ENCODE measurements around the gene TPRA1.
A peak's percentile ranks its signal among the peaks of the same experiment; 100 is the strongest.

The TPRA1 gene

DNA sequence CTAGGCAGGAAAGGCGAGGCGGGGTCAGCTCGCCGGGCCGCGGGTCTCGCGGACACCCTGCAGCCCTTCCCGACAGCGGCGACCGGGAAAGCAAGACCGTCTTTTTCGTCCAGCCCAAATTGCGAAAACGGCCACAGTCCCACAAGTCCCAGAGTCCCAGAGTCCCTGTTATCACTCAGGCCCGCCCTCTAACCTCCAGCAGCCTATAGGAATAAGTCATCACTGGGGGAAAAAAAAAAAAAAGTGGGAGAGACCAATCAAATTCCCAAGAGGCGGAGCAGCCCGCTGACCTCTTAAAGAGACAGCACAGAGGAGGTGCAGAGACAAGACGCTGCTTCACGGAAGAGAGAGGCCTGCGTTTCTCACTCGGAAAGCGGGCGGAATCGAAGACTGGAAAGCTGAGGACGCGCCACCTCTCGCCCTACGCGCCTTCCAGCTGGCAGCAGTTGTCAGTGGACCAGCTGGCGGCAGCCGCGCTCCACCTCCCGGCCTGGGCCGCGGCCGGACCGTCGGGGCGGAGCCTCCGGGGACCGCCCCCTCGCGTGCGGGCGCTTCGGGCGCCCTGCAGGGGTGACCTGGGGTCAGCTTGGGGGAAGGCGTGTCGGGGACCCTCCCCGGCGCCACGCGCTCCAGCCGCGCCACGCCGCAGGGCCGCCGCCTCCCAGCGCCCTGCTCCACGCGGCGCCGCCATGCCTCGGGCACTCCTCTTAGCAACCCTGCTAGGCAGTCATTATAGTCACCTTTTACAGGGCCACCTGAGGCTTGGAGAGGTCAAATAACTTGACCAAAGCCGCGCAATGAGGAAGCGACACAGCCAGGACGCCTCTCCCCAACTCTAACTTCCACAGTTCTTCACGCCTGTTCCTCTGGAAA lies at the start of gene TPRA1:
TPRA1 (minus strand) TSS at position 141 of the 873 bp plus-strand sequence. CDS start 10,587 bp downstream, outside the sequence.
- peak; percentile 97 for FAIRE-seq

DNA sequence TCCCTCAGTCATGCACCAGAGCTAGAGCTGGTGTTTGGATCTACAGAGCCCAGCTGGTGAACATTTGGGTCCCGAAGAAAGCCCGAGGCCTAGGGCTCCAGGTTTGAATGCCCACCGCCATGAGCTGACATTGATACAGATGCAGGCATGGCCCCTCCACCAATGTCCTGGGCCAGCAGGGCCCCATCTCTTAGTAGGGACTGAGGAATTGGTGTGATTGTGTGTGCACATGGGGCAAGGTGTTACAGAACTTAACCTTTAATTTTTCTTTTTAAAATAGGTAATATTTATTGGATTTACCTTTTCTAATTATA lies 49.5 kb upstream of the TPRA1 start:
- FAIRE-seq = no peak

DNA sequence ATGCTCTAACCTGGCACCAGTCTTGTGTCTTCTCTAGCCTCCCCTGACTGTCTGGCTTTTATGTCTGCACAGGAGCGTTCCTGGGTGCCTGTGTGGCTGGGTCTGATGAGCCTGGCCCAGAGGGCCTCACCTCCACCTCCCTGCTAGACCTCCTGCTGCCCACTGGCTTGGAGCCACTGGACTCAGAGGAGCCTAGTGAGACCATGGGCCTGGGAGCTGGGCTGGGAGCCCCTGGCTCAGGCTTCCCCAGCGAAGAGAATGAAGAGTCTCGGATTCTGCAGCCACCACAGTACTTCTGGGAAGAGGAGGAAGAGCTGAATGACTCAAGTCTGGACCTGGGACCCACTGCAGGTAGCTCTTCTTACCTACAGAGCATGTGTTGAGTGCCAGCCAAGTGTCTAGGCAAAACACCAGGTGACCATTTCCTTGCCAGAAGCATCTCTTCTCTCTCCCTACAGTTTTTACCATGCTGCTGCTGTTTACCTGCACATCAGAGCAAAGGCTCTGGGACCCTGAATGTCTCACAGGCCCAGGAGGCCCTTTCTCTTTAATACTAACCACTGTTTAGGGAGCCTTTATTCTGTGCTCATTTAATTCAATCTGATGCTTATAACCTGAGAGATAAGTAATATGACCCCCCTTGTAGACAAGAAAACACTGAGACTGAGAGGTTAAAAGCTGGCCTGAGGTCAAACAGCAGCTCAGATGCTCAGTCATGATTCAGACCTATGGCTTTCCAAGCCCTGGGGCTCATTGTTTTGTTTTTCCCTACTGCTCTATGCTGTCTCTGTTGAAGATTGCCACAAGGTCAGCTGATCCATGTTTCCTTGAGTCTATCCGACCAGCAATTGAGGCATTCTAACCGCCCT lies 48.9 kb upstream of the TPRA1 start:
- no peak for FAIRE-seq

DNA sequence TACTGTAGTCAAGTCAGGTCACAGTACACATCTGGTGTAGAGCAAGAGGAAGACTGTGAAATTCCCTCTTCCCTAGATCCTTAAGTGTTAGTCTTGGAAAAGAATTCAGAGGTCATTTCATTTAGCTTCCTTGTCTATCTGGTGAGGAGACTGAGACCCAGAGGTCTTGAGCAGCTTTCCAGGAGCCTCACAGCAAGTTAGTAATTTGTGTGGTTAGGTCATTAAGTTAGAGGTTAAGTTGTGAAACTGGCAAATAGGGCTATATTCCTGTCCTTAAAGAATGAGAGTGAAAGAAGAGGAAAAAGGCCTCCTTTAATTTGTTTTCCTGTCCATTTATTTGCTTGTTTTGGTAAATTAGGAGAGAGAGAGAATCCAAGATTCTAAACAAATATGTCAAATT lies 47.4 kb upstream of the TPRA1 start:
- no peak for FAIRE-seq

DNA sequence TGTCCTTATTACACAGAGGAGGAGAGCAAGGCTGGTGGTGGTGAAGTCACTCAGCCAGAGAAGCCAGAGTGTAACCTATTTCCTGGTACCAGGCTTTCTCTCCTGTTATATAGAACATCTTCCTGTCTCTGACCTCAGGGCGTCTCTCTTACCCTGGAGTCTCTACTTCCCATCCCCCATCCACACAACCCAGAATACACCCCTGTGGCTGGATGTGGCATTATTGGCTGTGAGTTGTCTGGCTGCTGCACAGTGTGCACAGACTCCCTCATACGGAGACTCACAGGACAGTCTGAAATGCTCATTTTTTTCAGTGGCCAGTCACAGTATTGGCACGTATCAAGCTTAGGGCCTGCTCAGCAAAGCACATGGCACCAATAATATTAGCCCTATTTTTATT lies 47.0 kb upstream of the TPRA1 start:
- FAIRE-seq = no peak

DNA sequence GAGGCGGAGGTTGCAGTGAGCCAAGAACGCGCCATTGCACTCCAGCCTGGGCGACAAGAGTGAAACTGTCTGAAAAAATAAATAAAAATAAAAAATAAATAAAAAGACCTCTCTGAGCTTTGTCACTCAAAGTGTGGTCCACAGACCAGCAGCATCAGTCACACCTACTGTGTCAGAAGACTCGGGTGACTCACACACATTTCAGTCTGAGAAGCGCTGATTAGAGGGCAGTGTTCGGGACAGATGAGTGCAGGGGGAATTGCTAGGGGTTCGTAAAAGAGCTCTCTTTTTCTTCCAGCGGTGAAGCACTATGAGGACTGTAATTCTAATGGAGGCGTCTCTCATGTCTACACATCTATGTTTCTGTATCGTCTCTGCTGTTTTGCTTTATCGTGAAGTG lies 44.1 kb upstream of the TPRA1 start:
- FAIRE-seq = no peak

DNA sequence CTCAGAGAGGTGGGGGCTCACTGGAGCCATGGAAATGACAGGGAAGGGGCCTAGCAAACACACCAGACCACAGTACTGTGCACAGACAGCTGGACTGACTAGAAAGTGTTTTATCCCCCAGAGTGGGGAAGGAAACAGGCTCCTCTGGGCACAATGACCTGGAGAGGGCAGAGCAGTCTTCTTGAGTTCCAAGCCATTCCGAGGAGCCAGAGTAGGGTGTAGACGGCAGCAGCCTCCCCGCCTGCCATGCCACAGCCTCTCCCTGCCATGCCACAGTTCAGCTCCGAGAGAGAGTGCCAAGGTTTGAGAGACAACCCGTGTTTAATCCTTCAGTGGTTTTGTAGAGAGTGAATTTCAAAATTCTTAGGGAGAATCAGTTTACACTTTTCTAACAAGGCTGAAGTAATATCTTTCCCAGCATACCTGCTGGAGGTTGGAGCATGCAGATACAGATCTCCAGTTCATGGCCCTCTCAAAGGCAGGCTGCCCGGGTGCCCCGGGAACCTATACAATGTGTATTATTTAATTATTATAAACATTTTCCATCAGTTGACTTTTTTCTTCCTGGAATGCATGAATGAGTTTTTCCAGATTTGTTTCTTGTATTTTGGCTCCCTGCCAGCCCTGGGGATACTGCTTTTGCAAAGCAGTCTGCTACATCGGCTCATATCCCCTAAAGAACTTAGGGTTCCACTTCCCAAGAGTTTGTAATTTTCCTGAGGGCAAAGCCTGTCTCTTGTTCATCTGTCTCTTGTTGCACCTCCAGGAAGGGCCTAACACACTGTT lies 41.7 kb upstream of the TPRA1 start:
- no peak for FAIRE-seq

DNA sequence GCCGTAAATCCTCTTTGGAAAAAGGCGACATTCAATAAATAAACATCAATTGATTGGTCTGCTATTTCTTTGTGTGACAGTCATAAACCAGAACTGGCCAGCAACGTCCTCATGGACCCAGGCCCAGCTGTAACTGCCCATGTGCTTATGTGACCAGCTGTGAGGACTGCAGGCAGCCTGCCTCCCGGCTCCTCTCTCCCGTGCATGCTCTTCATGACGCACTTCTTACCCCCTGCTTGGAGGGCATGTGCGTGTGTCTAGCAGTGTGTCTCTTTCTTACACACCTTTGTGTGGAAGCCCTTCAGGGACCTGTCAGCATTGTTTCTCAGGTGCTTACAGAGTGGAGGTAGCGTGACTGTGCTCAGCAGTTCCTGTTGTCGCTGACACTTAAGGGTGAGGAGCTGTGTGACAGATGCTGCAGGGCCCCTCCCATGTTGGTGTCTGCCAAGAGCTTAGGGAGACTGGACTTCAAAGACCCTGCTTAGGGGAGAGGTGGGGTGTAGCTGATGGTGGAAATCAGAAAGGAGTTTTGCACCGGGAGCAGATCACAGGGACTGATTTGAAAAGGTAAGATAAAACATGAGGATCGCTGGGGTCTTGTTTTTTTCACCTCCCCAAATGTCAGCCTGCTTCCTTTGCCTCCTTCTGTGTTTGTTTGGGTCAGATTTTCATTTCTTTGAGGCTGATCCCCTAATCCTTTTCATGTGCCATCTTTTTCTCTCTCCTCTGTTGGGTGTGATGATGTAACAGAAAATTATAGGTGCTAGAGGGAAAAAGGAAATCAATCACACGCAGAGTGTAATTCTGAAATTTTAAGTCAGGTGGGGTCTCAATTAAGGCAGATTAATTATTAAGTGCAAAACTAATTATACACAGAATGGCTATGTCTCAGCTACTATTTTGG lies 40.5 kb upstream of the TPRA1 start:
- FAIRE-seq = no peak

DNA sequence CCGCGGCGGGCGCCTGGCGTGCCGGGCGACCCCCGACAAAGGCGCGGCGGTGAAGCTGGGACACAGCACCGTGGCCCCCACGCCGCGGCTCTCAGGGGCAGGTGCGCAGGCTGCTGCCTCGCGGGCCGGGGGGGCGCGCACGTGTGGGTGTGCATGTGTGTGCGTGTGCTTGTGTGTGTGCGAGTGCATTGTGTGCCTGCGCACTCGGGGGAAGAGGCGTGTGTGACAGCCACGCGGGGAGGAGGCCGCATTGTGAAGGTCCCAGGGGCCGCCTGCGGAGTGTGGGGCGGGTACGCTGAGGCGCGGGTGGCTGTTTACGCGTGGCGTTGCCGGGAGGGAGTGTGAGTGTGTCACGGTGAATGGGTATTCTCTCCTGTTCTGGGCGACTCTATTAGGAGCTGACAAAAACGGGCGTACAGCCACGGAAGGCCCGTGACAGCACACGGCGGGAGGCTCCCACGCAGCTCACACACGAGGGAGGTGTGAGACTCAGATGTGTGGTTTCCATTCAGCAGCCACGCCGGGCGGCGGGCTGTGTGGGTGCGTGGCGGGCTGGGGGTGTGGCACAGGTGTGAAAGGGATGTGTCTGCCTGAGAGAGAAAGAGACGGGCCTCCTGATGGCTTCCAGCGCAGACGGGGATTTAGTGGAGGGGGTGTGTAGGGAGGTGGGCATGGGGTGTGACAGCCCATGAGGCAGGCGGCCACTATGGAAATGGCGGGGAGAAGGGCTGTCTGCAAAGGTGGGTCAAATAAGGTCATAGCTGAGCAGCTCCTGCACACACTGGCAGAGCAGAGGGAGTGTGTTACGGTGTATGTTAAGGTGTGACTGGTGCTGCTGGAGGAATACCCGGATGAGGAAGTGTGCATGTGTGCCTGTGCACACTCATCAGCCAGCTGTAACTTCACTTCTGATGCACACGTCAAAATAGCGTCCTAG lies 39.2 kb upstream of the TPRA1 start:
- no peak for FAIRE-seq

DNA sequence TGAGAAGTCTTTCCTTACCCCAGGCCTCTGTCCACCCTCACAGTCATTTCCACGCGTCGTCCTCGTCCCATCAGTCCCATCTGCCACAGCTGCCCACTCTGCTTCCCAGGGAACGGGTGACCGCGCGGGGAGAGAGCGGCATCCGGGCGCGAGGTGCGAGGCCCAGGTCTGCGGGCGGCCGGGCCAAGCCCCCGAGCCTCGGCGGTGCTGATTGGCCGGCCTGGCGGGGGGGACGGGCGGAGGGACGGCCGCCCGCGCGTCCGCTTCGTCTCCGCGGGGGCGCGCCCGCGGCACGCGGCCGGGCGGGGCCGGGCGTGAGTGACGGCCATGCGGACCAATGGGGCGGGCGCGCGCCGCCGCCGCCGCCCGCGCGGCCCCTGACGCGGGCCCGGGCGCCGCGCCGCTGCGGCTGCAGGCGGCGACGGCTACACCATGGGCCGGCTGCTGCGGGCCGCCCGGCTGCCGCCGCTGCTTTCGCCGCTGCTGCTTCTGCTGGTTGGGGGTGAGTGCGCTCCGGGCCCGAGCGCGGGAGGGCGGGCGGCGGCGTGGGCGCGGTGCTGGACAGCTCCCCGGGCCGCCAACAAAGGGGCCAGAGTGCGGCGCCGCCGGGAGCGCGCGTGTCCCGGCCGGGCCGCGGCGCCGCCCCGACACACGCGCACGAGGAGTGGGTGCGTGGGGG lies 38.4 kb upstream of the TPRA1 start, which contains the start of gene PODXL2:
PODXL2 (plus strand) TSS at position 398 of the 679 bp plus-strand sequence; CDS start at position 433, 35 bp downstream.
- FAIRE-seq = no peak

DNA sequence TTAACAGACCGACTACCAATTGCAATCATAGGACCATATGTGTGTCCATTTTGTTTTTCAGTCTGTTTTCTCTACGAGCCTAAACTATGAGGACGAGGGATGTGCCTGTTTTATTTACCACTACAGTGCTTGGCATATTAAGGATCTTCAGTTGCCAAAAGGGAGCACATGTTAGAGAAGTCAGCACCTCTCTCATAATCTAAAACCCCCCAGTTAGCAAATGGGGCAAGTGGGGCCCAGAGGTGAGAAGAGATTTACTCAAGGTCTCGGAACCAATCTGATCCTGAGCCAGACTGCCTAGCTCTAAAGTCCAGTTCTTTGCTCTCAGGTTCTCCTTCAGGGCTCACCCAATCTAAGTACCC lies 37.9 kb upstream of the TPRA1 start:
- no peak for FAIRE-seq

DNA sequence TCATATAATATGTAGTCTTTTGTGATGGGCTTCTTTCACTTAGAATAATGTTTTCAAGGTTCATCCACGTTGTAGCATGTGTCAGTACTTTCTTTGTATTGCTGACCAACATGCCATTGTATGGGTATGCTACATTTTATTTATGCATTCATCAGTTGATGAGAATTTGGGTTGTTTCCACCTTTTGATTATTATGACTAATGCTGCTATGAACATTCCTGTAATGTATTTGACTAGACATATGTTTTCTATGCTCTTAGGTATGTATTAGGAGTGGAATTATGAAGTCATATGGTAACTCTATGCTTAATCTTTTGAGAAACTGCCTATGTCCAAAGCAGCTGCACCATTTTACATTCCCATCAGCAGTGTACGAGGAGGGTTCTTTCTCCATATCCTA lies 35.3 kb upstream of the TPRA1 start:
- no peak for FAIRE-seq

DNA sequence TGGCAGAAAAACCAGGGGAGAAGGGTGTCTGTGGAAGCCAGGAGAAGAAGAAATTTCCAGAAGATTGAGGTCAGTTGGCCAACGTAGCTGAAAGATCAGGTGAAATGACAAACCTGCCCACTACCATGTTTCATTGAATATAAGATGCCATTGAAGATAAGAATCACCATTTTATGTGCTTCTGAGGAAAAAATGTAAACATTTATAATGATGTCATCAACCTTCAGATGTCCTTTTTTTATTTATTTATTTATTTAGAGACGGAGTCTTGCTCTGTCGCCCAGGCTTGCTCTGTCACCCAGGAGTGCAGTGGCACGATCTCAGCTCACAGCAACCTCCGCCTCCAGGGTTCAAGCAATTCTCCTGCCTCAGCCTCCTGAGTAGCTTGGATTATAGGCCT lies 33.5 kb upstream of the TPRA1 start:
- FAIRE-seq = no peak

DNA sequence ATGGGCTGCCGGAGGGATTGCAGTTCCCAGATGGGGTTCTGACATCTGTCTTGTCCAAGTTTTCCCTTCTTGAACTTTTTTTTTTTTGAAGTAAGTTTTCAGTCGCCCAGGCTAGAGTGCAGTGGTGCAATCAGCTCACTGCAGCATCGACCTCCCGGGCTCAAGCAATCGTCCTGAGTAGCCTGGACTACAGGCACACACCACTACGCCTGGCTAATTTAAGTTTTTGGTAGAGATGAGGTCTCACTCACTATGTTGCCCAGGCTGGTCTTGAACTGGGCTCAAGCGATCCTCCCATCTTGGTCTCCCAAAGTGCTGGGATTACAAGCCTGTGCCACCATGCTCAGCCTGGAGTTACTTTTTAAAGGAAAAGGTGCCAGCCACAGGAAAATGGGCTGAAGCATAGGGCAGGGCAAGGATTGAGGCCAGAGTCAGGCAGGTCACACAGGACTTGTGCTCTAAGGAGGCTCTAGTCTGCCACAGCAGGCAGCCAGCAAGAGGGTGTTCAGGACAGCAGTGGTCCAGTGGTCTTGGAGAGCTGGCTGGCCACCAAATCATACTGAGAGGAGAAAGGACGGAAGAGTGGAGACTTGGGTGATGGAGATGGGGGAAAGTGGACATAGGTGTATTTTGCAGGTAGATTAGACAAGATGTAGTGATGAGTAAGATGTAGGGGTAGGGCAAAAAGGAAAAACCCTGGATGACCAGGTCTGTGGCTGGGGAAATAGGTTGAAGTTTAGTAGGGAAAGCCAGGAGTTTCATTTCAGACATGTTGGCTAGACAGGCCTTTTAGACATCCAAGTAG lies 32.4 kb upstream of the TPRA1 start:
- no peak for FAIRE-seq

DNA sequence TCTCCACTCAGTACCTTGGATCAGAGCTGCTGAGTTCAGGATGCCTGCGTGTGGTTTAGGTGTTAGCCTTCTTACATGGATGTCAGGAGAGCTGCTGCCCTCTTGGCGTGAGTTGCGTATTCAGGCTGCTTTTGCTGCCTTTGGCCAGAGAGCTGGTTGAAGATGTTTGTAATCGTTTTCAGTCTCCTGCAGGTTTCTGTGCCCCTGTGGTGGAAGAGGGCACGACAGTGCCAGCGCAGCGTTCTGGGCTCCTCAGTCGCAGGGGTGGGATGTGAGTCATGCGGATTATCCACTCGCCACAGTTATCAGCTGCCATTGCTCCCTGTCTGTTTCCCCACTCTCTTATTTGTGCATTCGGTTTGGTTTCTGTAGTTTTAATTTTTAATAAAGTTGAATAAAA lies 31.5 kb upstream of the TPRA1 start:
- FAIRE-seq = no peak

DNA sequence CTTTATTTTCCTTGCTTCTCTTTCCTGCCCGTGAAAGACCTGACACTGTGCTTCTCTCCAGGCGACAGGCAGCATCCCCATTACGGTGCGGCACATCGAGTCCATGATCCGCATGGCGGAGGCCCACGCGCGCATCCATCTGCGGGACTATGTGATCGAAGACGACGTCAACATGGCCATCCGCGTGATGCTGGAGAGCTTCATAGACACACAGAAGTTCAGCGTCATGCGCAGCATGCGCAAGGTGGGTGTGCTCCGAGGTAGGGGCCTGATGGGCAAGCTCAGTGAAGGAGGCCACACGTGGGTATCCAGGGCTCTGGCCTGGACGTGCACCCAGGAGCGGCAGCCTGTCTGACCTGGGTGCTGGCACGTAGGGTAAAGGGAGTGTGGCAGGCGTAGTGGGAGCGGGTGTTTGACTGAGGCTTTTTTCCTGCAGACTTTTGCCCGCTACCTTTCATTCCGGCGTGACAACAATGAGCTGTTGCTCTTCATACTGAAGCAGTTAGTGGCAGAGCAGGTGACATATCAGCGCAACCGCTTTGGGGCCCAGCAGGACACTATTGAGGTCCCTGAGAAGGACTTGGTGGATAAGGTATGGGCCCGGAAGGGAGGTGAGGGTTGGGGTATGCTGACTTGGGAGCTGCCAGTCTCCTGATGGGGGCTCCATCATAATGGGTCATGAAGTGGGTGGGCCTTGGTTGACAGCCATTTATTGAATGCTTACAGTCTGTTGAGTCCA lies 30.3 kb upstream of the TPRA1 start:
- FAIRE-seq = no peak

DNA sequence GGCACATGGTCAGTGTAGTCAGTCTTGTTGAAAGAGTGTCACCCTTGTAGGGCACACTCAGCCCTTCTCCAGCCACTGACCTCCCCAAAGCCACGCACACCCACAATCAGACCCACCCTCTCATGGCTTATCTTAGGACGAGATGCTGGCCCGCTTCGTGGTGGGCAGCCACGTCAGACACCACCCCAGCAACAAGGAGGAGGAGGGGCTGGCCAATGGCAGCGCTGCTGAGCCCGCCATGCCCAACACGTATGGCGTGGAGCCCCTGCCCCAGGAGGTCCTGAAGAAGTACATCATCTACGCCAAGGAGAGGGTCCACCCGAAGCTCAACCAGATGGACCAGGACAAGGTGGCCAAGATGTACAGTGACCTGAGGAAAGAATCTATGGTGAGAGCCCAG lies 28.4 kb upstream of the TPRA1 start:
- FAIRE-seq = no peak

DNA sequence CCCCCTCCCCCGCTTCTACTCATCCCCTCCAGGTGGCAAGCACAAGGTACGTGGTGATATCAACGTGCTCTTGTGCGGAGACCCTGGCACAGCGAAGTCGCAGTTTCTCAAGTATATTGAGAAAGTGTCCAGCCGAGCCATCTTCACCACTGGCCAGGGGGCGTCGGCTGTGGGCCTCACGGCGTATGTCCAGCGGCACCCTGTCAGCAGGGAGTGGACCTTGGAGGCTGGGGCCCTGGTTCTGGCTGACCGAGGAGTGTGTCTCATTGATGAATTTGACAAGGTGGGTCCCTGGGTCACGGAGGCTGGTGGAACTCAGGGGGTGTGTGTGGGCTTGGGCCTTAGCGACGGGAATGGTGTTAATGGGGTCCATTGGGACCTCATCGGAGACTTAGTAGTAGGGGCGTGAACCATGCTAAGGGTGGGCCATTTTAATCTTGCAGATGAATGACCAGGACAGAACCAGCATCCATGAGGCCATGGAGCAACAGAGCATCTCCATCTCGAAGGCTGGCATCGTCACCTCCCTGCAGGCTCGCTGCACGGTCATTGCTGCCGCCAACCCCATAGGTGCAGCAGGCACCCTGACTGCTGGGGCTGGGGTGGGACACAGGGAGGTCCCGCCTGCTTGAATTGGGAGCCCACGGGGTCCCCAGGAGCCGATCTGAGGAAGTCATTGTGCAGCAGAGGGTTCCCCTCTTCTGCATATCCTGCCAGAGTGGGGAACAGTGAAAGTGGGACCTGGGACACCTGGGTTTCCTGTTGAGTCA lies 26.5 kb upstream of the TPRA1 start:
- FAIRE-seq = no peak

All from G401.6 (cell line).